ENCODE measurements around the gene DNAJC3. TPM values are rescaled to one million over a fixed set of nuclear protein-coding genes. Genes with fewer than 3 reads are reported as not detected.

Gene DNAJC3
- total and polyA plus RNA-seq, 9 of the 15 experiments (the other 6 are each of a cell fraction or from before 2014, with no cell fraction given), result 7.8 to 21.8 (median 10.4) TPM

DNA sequence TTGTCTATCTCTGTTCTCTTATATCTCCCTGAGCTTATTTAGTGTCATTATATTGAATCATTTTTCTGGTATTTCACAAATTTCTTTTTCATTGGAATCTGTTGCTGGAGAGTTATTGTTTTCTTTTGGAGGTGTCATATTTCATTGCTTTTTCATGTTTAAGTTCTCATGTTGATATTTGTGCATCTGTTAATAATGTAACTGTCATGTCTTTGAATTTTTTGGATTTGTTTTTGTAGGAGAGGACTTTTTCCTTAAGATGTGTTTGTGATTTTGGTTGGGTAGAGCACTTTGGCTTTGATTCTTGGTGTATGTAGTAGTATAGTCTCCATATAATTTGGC is 64.0 kb downstream of the DNAJC3 start:
- no peaks in the 10 kb centered on the region for H3K9me1 ChIP-seq (ENCODE audit: control insufficient read depth, insufficient read depth, low read length)
- intact Hi-C loops (cut with micrococcal nuclease), result no loop called here
- BruUV-seq (replicated peaks), result no TSS peak
- H3K36me3 ChIP-seq (ENCODE audit: control insufficient read depth, insufficient read depth, low read length), result no peaks in the 10 kb centered on the region
- no peak overlapping the region for H2AFZ ChIP-seq (ENCODE audit: low read depth, low read length)
- DNase-seq (ENCODE audit: extremely low read depth in 1 of 4, low spot score in 3 of 4) (no peak), FAIRE-seq (no peak), ATAC-seq (no peak)
- H3K4me2 ChIP-seq (ENCODE audit: insufficient read depth, low read length), result no peak overlapping the region
- H3K4me3 ChIP-seq, result no peak overlapping the region
- ChIA-PET POLR2A (no interaction called here), CTCF (ENCODE audit: low intra/inter-chr PET ratio) (no interaction called here)
- H3K79me2 ChIP-seq (ENCODE audit: control insufficient read depth, insufficient read depth, low read length), result peaks cover 10% of the 10 kb centered on the region
- no peaks in the 10 kb centered on the region for H3K9me3 ChIP-seq (replicated peaks; ENCODE audit: control insufficient read depth, insufficient read depth, low read depth, low read length)
- H3K4me1 ChIP-seq (replicated peaks in 1 of 2; ENCODE audit: control insufficient read depth in 2 of 2, insufficient read depth in 2 of 2, low read length in 2 of 2), result peaks cover 0 to 8% of the 10 kb centered on the region in 2 experiments; a peak in 3 of 5 replicates
- no peaks in the 10 kb centered on the region for H3K27me3 ChIP-seq (ENCODE audit: control insufficient read depth in 2 of 2, insufficient read depth in 2 of 2, low read length in 2 of 2)
- no peak overlapping the region for H3K27ac ChIP-seq (ENCODE audit: extremely low read depth, low read depth, low read length)
- in situ Hi-C loops (cut with MboI), result no loop called here
- no peak overlapping the region for H3K9ac ChIP-seq (ENCODE audit: insufficient read depth in 1 of 2, low read depth in 2 of 2, low read length in 2 of 2)
- TF ChIP-seq ZNF445 (CRISPR knock-in tag; IDR thresholded peaks at IDR 0.05; ENCODE audit: low read depth) (no peak), CBX3 (IDR thresholded peaks at IDR 0.05; ENCODE audit: borderline replicate concordance in 1 of 2, low read length in 2 of 2) (no peak), DACH1 (IDR thresholded peaks at IDR 0.05; ENCODE audit: partially characterized antibody) (no peak), POLR2AphosphoS2 (IDR thresholded peaks at IDR 0.05; ENCODE audit: low read length) (no peak), SLC30A9 (CRISPR knock-in tag; IDR thresholded peaks at IDR 0.05) (no peak), NBN (IDR thresholded peaks at IDR 0.05; ENCODE audit: low read depth) (no peak)
- TF ChIP-seq, protein P1, sequence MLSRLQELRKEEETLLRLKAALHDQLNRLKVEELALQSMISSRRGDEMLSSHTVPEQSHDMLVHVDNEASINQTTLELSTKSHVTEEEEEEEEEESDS (CRISPR knock-in tag; IDR thresholded peaks at IDR 0.05), result no peak
- TF ChIP-seq, protein P2, sequence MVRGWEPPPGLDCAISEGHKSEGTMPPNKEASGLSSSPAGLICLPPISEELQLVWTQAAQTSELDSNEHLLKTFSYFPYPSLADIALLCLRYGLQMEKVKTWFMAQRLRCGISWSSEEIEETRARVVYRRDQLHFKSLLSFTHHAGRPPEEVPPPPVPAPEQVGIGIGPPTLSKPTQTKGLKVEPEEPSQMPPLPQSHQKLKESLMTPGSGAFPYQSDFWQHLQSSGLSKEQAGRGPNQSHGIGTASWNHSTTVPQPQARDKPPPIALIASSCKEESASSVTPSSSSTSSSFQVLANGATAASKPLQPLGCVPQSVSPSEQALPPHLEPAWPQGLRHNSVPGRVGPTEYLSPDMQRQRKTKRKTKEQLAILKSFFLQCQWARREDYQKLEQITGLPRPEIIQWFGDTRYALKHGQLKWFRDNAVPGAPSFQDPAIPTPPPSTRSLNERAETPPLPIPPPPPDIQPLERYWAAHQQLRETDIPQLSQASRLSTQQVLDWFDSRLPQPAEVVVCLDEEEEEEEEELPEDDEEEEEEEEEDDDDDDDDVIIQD (CRISPR knock-in tag; IDR thresholded peaks at IDR 0.05), result no peak
- TF ChIP-seq, protein P3, sequence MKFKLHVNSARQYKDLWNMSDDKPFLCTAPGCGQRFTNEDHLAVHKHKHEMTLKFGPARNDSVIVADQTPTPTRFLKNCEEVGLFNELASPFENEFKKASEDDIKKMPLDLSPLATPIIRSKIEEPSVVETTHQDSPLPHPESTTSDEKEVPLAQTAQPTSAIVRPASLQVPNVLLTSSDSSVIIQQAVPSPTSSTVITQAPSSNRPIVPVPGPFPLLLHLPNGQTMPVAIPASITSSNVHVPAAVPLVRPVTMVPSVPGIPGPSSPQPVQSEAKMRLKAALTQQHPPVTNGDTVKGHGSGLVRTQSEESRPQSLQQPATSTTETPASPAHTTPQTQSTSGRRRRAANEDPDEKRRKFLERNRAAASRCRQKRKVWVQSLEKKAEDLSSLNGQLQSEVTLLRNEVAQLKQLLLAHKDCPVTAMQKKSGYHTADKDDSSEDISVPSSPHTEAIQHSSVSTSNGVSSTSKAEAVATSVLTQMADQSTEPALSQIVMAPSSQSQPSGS (CRISPR knock-in tag; IDR thresholded peaks at IDR 0.05), result no peak
- H4K20me1 ChIP-seq (replicated peaks; ENCODE audit: control insufficient read depth, insufficient read depth, low read length), result 0 out of 2 replicates have a peak, but pooled peaks cover 3% of the 10 kb centered on the region

All from K562 (cell line).